GM18517 (cell line): ENCODE results near the gene XIAP.
"Not testable (repeated sequence)": the region's sequence is repeated elsewhere in the genome, so short reads cannot be mapped to it uniquely, and the experiment has no call there.

Source experiments
- ATAC-seq: cut with Tn5 transposase; IDR thresholded peaks from one replicate; pipeline ENCODE4 v1.9.1; 2021; ENCODE audit warnings: mild to moderate bottlenecking, moderate library complexity; ENCODE audit not compliant: unreplicated experiment

XIAP gene

GRCh38 chrX:123859846-123860838, at the start of gene XIAP:
TSS of gene XIAP (plus strand) at chrX:123860053. CDS start at chrX:123885663, 25,610 bp downstream.
- peak; percentile 56 for ATAC-seq

GRCh38 chrX:123814343-123814742, 45.5 kb upstream of the XIAP start:
- ATAC-seq = no peak

DNA sequence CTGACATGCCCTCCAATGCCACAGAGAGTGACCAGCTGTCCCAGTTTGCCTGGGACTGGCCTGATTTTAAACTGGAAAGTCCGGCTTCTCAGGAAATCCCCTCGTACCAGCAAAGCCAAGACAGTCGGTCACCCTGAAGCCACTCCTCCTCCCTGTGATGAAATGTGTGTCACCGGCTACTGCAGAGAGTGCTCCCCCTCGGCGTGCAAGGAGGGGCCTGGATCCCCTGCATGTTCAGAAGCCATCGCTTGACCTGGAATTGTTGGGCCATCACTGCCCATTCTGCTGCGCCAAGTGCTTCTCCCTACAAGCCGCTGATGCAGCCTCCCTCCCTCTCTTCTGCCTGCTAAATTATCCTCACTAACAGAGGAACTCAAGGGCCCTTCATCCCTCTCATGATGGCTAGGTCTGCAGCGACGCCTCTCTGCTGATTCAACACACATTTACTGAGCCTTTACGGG, 44.9 kb upstream of the XIAP start:
- ATAC-seq = not testable (repeated sequence)

- ATAC-seq = no peak
Measured at GRCh38 chrX:123817288-123817894, 42.5 kb upstream of the XIAP start.

DNA sequence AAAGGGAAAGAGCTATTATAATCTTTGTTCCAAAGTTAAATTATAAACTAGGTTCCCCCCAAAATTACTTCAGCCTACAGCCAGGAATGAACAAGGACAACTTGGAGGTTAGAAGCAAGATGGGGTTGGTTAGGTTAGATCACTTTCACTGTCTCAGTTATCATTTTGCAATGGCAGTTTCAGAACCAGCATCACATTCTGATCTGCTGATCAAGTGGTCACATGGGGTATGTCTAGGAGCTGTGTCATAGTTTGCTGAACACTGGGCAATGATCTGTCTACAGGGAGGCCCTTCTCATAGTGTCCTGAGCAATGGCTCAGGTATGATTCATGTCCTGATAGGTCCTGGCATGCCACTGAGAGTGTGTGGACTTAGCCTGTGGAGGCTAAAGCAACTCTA, 41.6 kb upstream of the XIAP start:
- no peak for ATAC-seq

GRCh38 chrX:123822965-123823364, 36.9 kb upstream of the XIAP start:
- ATAC-seq = no peak

GRCh38 chrX:123830309-123830708, 29.5 kb upstream of the XIAP start:
- peak; percentile 86 for ATAC-seq

GRCh38 chrX:123833387-123833786, 26.5 kb upstream of the XIAP start:
- peak; percentile 85 for ATAC-seq

GRCh38 chrX:123834116-123834515, 25.7 kb upstream of the XIAP start:
- no peak for ATAC-seq

GRCh38 chrX:123835661-123836371, 24.0 kb upstream of the XIAP start:
- no peak for ATAC-seq

- not testable (repeated sequence) for ATAC-seq
Measured at GRCh38 chrX:123845129-123845528, 14.7 kb upstream of the XIAP start.

DNA sequence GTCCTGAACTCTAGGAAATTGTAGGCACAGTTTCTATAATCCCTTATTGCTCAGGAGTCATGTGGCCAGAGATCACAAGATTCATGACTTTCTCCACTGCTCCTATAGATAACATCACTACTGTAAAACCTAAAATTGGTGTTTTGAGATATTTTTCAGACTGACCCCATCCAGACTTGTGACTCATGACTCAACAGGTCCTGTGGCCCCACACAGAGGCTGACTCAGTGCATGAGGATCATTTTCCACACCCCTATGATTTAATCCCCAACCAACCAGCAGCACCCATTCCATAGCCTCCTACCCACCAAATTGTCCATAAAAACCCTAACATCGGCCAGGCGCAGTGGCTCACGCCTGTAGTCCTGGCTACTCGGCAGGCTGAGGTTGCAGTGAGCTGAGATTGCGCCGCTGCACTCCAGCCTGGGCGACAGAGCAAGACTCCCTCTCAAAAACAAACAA, 13.2 kb upstream of the XIAP start:
- ATAC-seq = no peak

DNA sequence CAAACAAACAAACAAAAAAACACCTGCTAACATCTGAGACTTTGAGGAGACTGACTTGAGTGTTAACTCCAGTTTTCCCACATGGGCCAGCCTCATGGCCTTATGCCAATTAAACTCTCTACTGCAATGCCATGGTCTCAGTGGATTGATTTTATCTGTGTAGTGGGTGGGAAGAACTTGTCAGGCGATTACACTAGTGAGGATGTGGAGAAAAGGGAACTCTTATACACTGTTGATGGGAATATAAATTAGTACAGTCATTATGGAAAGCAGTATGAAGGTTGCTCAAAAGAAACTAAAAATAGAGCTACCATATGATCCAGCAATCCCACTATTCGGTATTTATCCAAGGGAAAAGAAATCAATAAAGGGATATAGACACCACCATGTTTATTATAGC, 12.8 kb upstream of the XIAP start:
- no peak for ATAC-seq

DNA sequence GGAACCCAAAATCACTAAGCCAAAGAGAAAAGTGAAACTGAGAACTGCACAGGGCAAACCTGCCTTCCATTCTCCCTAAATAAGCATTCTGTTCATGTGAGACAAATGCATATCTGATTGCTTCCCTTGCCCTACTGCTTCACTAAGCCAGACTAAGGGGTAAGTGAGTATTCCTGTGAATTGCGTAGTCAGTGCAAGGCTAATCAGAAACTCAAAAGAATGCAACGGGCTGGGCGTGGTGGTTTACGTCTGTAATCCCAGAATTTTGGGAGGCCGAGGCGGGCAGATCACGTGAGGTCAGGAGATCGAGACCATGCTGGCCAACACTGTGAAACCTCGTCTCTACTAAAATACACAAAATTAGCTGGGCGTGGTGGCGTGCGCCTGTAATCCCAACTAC, 10.8 kb upstream of the XIAP start:
- no peak for ATAC-seq

- ATAC-seq = not testable (repeated sequence)
Measured at GRCh38 chrX:123849906-123850305, 9.9 kb upstream of the XIAP start.

DNA sequence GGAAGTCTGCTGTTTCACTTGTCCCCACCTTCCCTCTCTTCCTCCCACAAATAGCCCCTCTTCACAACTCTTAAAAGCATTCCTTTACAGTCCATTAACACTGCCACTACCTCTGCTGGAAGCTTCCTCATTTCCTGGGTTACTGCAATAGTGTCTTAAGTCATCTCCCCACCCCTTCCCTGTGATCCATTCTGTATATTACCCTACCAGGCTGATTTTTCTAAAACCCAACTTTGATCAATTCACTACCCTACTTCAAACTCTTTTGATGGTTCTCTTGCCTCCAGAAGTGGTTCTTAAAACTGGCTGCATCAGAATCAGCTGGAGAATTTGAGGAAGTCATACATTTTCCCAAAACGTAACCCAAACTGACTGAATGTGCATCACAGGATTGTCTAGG, 8.8 kb upstream of the XIAP start:
- no peak for ATAC-seq

DNA sequence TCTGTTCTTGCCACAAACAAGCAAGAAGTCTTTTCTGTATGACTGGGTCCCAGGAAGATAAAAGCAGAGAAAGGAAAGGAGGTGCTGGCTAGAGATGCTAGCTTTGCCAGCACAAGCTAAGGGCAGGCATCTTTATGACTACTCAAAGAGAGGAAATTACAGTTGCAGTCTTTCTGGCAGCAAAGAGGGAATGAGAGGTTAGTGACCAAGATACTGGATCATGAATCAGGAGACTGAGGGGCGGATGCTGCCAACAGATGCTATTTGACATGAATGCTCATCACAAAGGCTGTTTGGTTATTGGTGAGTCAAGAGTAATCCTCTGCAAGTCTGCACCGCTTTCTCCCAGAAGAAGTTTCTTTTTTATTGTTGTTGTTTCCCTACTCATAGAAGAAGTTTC, 5.5 kb upstream of the XIAP start:
- no peak for ATAC-seq

DNA sequence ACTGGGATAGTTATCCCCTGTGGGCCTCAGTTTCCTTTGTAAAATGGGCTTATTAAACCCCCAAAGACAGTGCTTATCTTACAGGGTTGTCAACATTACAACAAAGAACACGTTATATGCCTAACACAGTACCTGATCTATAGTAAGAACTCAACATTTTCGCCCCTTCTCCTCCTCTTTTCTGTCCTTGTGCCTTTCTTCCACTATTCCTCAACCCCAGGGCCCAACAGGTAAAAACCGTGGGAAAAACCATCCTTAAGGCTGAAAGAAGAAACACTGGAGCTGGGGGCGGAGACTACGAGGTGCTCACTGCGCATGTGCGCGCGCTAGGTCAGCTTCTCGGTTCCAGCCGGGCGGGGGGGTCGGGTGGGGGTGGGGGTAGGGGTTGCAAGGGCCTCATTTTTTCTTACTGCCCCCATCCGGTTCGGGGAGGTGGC, 426 bp upstream of the XIAP start:
- ATAC-seq = peak; percentile 28

DNA sequence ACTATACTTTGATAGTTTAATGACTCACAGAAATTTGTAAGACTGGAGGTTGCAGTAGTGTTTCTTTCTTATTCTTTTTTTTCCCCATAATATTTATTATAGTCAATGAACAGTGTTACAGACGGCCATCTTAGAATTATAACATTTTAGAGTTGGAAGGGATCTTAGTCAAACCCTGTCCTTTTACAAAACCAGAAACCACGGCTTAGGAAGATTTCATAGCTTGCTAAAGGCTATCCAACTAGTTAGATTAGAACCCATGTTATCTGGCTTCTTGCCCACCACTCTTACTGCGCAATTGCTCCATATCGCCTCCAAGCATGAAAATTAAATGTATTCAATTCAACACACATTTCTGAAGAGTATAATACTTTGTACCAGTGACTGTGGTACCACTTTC, 1.1 kb downstream of the XIAP start:
- ATAC-seq = no peak

DNA sequence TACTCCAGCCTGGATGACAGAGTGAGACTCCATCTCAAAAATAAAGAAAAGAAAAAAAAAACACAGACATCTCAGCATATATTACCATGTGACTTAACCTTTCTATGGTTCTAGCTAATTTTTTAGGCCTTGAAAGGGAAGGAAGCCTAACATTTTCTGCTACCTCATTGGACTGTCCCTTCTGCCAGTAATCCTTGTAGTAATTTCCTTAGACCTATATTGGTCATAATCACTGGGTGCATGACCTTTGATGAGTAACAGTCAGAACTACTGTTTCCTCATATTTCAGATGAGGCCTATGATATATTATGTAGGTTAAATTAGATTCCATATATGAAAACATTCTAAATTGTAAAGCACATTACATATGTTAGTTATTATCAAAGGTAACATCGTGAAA, 9.6 kb downstream of the XIAP start:
- peak; percentile 45 for ATAC-seq

- ATAC-seq = no peak
Measured at GRCh38 chrX:123871309-123871708, 11.5 kb downstream of the XIAP start.
